ENCODE measurements around the gene GALE.
"Not testable (repeated sequence)": the region's sequence is repeated elsewhere in the genome, so short reads cannot be mapped to it uniquely, and the experiment has no call there.

GALE gene

DNA sequence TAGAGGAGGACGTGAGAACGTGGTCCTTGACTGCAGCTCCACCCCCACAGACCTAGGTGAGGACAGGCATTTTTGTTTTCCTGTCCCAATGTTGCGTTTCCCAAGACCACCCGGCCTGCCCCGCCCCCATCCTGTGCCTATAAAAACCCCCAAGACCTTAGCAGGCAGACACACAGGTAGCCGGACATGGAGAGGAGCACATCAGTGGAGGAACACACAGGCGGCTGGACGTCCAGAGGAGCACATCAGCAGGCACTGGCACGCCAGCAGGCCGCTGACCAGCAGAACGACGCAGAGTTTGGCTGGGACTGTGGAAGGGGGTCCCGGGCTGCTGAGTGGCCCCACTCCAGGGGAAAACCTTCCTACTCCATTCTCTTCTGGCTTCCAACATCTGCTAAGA is 37.4 kb upstream of the GALE start:
- Histone ChIP-seq H3K79me2 (ENCODE audit: insufficient read depth, low read length) (no peaks in the 10 kb centered on the region), H2AFZ (ENCODE audit: low read length) (peak overlapping the region; percentile 87), H3K36me3 (ENCODE audit: insufficient read depth, low read length) (no peaks in the 10 kb centered on the region), H3K4me1 (ENCODE audit: insufficient read depth, low read length, poor library complexity, severe bottlenecking) (no peaks in the 10 kb centered on the region), H4K20me1 (ENCODE audit: insufficient read depth, low read length, poor library complexity, severe bottlenecking) (no peaks in the 10 kb centered on the region), H3K27me3 (ENCODE audit: insufficient read depth, low read length, poor library complexity, severe bottlenecking) (no peaks in the 10 kb centered on the region), H3K4me3 (ENCODE audit: low read length, poor library complexity, severe bottlenecking) (peak overlapping the region; percentile 65), H3K9me3 (ENCODE audit: insufficient read depth, low read depth, low read length) (no peaks in the 10 kb centered on the region), H3K9ac (ENCODE audit: low read depth, low read length, poor library complexity, severe bottlenecking) (peak overlapping the region; percentile 50), H3F3A (ENCODE audit: low read depth) (no peaks in the 10 kb centered on the region), H3K4me2 (ENCODE audit: low read depth, low read length, poor library complexity, severe bottlenecking) (peak overlapping the region; percentile 85), H3K9me2 (replicated peaks; ENCODE audit: low read depth, low read length) (no peaks in the 10 kb centered on the region)
- no peak for TF ChIP-seq EZH2phosphoT487 (IDR thresholded peaks at IDR 0.05; ENCODE audit: borderline replicate concordance)
- TF ChIP-seq, protein P1, sequence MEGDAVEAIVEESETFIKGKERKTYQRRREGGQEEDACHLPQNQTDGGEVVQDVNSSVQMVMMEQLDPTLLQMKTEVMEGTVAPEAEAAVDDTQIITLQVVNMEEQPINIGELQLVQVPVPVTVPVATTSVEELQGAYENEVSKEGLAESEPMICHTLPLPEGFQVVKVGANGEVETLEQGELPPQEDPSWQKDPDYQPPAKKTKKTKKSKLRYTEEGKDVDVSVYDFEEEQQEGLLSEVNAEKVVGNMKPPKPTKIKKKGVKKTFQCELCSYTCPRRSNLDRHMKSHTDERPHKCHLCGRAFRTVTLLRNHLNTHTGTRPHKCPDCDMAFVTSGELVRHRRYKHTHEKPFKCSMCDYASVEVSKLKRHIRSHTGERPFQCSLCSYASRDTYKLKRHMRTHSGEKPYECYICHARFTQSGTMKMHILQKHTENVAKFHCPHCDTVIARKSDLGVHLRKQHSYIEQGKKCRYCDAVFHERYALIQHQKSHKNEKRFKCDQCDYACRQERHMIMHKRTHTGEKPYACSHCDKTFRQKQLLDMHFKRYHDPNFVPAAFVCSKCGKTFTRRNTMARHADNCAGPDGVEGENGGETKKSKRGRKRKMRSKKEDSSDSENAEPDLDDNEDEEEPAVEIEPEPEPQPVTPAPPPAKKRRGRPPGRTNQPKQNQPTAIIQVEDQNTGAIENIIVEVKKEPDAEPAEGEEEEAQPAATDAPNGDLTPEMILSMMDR (conservative IDR thresholded peaks at IDR 0.05; ENCODE audit: low read length), result no peak

DNA sequence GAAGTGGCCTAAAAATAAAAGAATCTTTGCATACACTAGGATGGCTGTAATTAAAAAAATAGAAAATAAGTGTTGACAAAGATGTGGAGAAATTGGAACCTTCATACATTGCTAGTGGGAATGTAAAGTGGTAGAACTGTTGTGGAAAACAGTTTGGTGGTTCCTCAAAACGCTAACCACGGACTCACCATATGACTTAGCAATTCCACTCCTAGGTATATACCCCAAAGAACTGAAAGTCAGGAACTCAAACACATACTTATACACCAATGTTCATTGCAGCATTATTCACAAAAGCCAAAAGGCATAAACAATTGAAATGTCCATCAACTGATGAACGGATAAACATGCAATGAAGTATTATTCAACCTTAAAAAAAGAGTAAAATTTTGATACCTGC is 35.5 kb upstream of the GALE start:
- H3K9me2 ChIP-seq (replicated peaks; ENCODE audit: low read depth, low read length), result no peaks in the 10 kb centered on the region
- no peaks in the 10 kb centered on the region for H3K27me3 ChIP-seq (ENCODE audit: insufficient read depth, low read length, poor library complexity, severe bottlenecking)
- no peaks in the 10 kb centered on the region for H3F3A ChIP-seq (ENCODE audit: low read depth)
- no peaks in the 10 kb centered on the region for H3K4me1 ChIP-seq (ENCODE audit: insufficient read depth, low read length, poor library complexity, severe bottlenecking)
- no peak overlapping the region for H3K9ac ChIP-seq (ENCODE audit: low read depth, low read length, poor library complexity, severe bottlenecking)
- H3K79me2 ChIP-seq (ENCODE audit: insufficient read depth, low read length), result no peaks in the 10 kb centered on the region
- TF ChIP-seq, protein P1 (conservative IDR thresholded peaks at IDR 0.05; ENCODE audit: low read length), result no peak
- no peak for TF ChIP-seq EZH2phosphoT487 (IDR thresholded peaks at IDR 0.05; ENCODE audit: borderline replicate concordance)
- H4K20me1 ChIP-seq (ENCODE audit: insufficient read depth, low read length, poor library complexity, severe bottlenecking), result no peaks in the 10 kb centered on the region
- no peaks in the 10 kb centered on the region for H3K9me3 ChIP-seq (ENCODE audit: insufficient read depth, low read depth, low read length)
- H3K4me2 ChIP-seq (ENCODE audit: low read depth, low read length, poor library complexity, severe bottlenecking), result no peak overlapping the region
- H3K4me3 ChIP-seq (ENCODE audit: low read length, poor library complexity, severe bottlenecking), result no peak overlapping the region
- H3K36me3 ChIP-seq (ENCODE audit: insufficient read depth, low read length), result no peaks in the 10 kb centered on the region
- H2AFZ ChIP-seq (ENCODE audit: low read length), result no peak overlapping the region

DNA sequence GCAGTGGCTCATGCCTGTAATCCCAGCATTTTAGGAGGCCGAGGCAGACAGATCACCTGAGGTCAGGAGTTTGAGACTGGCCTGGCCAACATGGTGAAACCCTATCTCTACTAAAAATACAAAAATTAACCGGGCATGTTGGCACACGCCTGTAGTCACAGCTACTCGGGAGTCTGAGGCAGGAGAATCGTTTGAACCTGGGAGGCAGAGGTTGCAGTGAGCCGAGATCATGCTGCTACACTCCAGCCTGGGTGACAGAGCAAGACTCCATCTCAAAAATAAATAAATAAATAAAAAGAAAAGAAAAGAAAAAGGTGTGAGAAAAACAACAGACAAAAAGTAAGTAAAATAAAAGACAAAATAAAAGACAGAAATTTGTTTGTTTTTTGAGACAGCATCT is 33.6 kb upstream of the GALE start:
- H3K27me3 ChIP-seq (ENCODE audit: insufficient read depth, low read length, poor library complexity, severe bottlenecking); H3K4me2 ChIP-seq (ENCODE audit: low read depth, low read length, poor library complexity, severe bottlenecking); H3F3A ChIP-seq (ENCODE audit: low read depth); H3K4me1 ChIP-seq (ENCODE audit: insufficient read depth, low read length, poor library complexity, severe bottlenecking); H4K20me1 ChIP-seq (ENCODE audit: insufficient read depth, low read length, poor library complexity, severe bottlenecking); H3K9me3 ChIP-seq (ENCODE audit: insufficient read depth, low read depth, low read length); H3K79me2 ChIP-seq (ENCODE audit: insufficient read depth, low read length); H3K4me3 ChIP-seq (ENCODE audit: low read length, poor library complexity, severe bottlenecking); H3K9me2 ChIP-seq (replicated peaks; ENCODE audit: low read depth, low read length); H3K36me3 ChIP-seq (ENCODE audit: insufficient read depth, low read length); H3K9ac ChIP-seq (ENCODE audit: low read depth, low read length, poor library complexity, severe bottlenecking): not testable (repeated sequence)
- H2AFZ ChIP-seq (ENCODE audit: low read length), result 0 out of 2 replicates have a peak overlapping the region, but pooled peaks have one; percentile 35

DNA sequence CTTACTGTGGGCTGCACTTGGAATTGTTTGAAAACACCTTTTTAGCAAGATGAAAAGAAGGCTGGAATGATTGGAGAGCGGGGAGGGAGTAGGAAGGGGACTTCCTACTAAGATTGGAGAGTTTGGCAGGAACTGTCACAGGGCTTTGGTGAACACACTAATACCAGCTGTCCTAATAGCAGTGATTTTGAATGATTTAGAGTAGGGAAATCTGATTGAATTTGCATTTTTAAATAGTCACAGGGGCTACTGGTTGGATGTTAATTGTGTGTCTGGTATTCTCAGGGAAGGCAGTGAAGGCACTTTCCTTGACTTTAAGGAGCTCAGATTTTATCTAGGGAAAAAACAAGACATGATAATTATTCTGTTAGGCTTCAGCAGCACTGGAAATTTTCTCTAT is 27.2 kb upstream of the GALE start:
- H2AFZ ChIP-seq (ENCODE audit: low read length), result no peak overlapping the region
- H3F3A ChIP-seq (ENCODE audit: low read depth), result no peaks in the 10 kb centered on the region
- no peaks in the 10 kb centered on the region for H3K9me3 ChIP-seq (ENCODE audit: insufficient read depth, low read depth, low read length)
- H3K9ac ChIP-seq (ENCODE audit: low read depth, low read length, poor library complexity, severe bottlenecking), result no peak overlapping the region
- peaks cover 22% of the 10 kb centered on the region for H3K4me1 ChIP-seq (ENCODE audit: insufficient read depth, low read length, poor library complexity, severe bottlenecking)
- H3K4me2 ChIP-seq (ENCODE audit: low read depth, low read length, poor library complexity, severe bottlenecking), result no peak overlapping the region
- H3K79me2 ChIP-seq (ENCODE audit: insufficient read depth, low read length), result peaks cover 18% of the 10 kb centered on the region
- H3K36me3 ChIP-seq (ENCODE audit: insufficient read depth, low read length), result no peaks in the 10 kb centered on the region
- H4K20me1 ChIP-seq (ENCODE audit: insufficient read depth, low read length, poor library complexity, severe bottlenecking), result peaks cover 3% of the 10 kb centered on the region
- no peaks in the 10 kb centered on the region for H3K9me2 ChIP-seq (replicated peaks; ENCODE audit: low read depth, low read length)
- no peak for TF ChIP-seq EZH2phosphoT487 (IDR thresholded peaks at IDR 0.05; ENCODE audit: borderline replicate concordance)
- TF ChIP-seq, protein P1 (conservative IDR thresholded peaks at IDR 0.05; ENCODE audit: low read length), result no peak
- H3K4me3 ChIP-seq (ENCODE audit: low read length, poor library complexity, severe bottlenecking), result no peak overlapping the region
- H3K27me3 ChIP-seq (ENCODE audit: insufficient read depth, low read length, poor library complexity, severe bottlenecking), result no peaks in the 10 kb centered on the region

DNA sequence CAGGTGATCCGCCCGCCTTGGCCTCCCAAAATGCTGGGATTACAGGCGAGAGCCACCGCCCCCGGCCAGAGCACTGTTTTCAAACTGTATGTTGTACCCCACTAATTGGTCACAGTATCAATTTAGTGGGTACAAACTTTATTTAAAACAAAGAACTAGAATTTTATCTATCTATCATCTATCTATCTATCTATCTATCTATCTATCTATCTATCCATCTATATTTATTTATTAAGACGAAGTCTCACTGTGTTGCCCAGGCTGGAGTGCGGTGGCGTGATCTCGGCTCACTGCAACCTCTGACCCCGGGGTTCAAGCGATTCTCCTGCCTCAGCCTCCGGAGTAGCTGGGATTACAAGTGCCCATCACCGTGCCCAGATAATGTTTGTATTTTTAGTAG is 26.0 kb upstream of the GALE start:
- not testable (repeated sequence) for H3K4me2 ChIP-seq (ENCODE audit: low read depth, low read length, poor library complexity, severe bottlenecking)

More for the DNA sequence above, 26.0 kb upstream of the GALE start:
- not testable (repeated sequence) for H3K9ac ChIP-seq (ENCODE audit: low read depth, low read length, poor library complexity, severe bottlenecking); H3K9me3 ChIP-seq (ENCODE audit: insufficient read depth, low read depth, low read length); H3F3A ChIP-seq (ENCODE audit: low read depth); H3K27me3 ChIP-seq (ENCODE audit: insufficient read depth, low read length, poor library complexity, severe bottlenecking); H2AFZ ChIP-seq (ENCODE audit: low read length); H3K4me3 ChIP-seq (ENCODE audit: low read length, poor library complexity, severe bottlenecking); H3K36me3 ChIP-seq (ENCODE audit: insufficient read depth, low read length); H3K9me2 ChIP-seq (replicated peaks; ENCODE audit: low read depth, low read length); H4K20me1 ChIP-seq (ENCODE audit: insufficient read depth, low read length, poor library complexity, severe bottlenecking)
- Histone ChIP-seq H3K79me2 (ENCODE audit: insufficient read depth, low read length) (peaks cover 18% of the 10 kb centered on the region), H3K4me1 (ENCODE audit: insufficient read depth, low read length, poor library complexity, severe bottlenecking) (peaks cover 26% of the 10 kb centered on the region)

All from Loucy (cell line).